Body of pancreas (tissue), 4 donors: Measurements from ENCODE around the gene ATPAF1. TPM values are rescaled to one million over a fixed set of nuclear protein-coding genes. Genes with fewer than 3 reads are reported as not detected.

ENCODE experiments used
- ATAC-seq: fragments of 150-250 bp; one replicate; pipeline ENCODE4 v1.9.1; 2016
- DNase-seq, 4 donors: peaks; one replicate each; pipeline ENCODE4 v3.0.0-alpha.2; 2019
- H3K27ac ChIP-seq, 4 donors: fragments of 200-600 bp; sonication (generic); 1 replicate in 3 of 4; 2 replicates in 1 of 4; pipeline versions ENCODE4 v1.5.1 to v1.6.1; 2016 to 2019; ENCODE audit warnings: mild to moderate bottlenecking in 1 of 4, mixed read lengths in 1 of 4, moderate library complexity in 1 of 4
- H3K27me3 ChIP-seq, 2 donors: fragments of 200-600 bp; sonication (generic); one replicate each; pipeline ENCODE4 v1.6.0; 2016; ENCODE audit warnings: mild to moderate bottlenecking in 1 of 2
- H3K36me3 ChIP-seq, 2 donors: fragments of 200-600 bp; sonication (generic); replicated peaks in 1 of 2; 2 replicates each; pipeline ENCODE4 v1.5.1; 2016; ENCODE audit warnings: low read depth in 2 of 2; ENCODE audit not compliant: insufficient read depth in 1 of 2
- H3K4me1 ChIP-seq: fragments of 200-600 bp; sonication (generic); one replicate; pipeline ENCODE4 v1.6.0; 2016
- H3K4me3 ChIP-seq, 2 donors: fragments of 200-600 bp; sonication (generic); 1 replicate in 1 of 2; 2 replicates in 1 of 2; pipeline ENCODE4 v1.5.1; 2016 to 2019
- H3K9me3 ChIP-seq, 3 donors: fragments of 200-600 bp; sonication (generic); 1 replicate in 2 of 3; 2 replicates in 1 of 3; pipeline ENCODE4 v1.5.1; 2016
- POLR2A ChIP-seq, 3 donors: fragments of 450-650 bp; IDR thresholded peaks; one replicate each; pipeline ENCODE4 v1.6.1; 2016; ENCODE audit warnings: antibody characterized with exemption in 3 of 3, mild to moderate bottlenecking in 2 of 3
- whole genome bisulfite sequencing, 2 donors: methylation state at CpG; one replicate each; pipeline ENCODE4 v1.1.5; 2017; 5-methylcytosine and 5-hydroxymethylcytosine counted together
- intact Hi-C: fragments of 100-400 bp; cut with DNase I; formaldehyde crosslinking; loops from one replicate; pipeline ENCODE4 v1.15.1; 2023
- total RNA-seq, 2 donors: library from RNA; depleted of rRNA; stranded (reverse); fragments of >200 nt; gene quantifications; one replicate each; pipeline ENCODE4 v1.1.0, GENCODE V29; 2016
- TF ChIP-seq, protein P1 (sequence below), 7 experiments: fragments of 450-650 bp in 4 of 7; fragments of 200-600 bp in 3 of 7; sonication (generic) in 3 of 7; IDR thresholded peaks; one replicate each; pipeline ENCODE4 v1.5.1; 2016 to 2019; ENCODE audit warnings: antibody characterized with exemption in 7 of 7

Gene ATPAF1, protein sequence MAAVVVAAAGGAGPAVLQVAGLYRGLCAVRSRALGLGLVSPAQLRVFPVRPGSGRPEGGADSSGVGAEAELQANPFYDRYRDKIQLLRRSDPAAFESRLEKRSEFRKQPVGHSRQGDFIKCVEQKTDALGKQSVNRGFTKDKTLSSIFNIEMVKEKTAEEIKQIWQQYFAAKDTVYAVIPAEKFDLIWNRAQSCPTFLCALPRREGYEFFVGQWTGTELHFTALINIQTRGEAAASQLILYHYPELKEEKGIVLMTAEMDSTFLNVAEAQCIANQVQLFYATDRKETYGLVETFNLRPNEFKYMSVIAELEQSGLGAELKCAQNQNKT
- 10 to 100 TPM; 22.8 to 33.0 TPM for total RNA-seq

DNA sequence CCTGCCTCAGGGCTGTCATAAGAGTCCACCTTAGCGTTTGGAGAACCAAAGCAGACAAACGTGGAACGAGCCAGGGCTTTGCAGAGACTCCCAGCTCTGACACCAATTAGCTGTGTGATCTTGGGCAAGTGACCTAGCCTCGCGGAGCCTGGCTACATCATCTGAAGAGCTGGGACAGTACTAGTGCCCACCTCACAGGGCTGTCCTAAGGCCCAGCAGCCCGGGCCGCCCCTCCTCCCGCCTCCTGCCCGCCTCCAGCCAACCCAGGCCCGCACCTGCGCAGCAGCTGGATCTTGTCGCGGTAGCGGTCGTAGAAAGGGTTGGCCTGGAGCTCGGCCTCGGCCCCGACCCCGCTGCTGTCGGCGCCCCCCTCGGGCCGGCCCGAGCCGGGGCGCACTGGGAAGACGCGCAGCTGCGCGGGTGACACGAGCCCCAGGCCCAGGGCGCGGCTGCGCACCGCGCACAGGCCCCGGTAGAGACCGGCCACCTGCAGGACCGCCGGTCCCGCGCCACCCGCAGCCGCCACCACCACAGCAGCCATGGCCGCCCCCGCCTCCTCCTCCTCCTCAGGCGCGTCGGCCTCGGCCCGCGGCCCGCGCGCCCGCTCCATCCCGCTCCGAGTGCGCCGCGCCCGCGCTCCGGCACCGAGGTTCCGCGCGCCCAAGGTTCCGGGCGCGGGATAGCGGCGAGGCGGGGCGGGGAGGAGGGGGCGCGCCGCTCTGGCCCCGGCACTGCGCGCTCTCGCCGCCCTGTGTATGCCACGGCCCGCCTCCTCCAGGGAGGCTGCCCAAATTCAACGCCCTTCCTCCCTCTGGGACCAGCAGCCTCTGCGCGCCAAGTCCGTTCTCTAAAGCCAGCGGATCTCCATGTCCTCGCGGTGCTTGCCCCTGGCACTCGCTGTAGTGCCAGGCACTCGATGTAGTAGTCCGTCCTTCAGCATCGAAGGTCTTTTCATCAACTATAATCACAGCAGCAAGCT lies at the start of gene ATPAF1:
ATPAF1 (minus strand) TSS at position 583 of the 979 bp plus-strand sequence; CDS start at position 541, 42 bp downstream.
- Histone ChIP-seq H3K27ac (peak within 1 kb of the TSS; percentile 66 to 79 (median 72)), H3K4me3 (peak within 1 kb of the TSS; percentile 62 to 87), H3K27me3 (no peaks in the 10 kb centered on the region), H3K36me3 (peaks cover 0 to 4% of the 10 kb centered on the region in 2 donors), H3K9me3 (no peaks in the 10 kb centered on the region), H3K4me1 (peaks cover 17% of the 10 kb centered on the region)
- 0 to 1% methylated on average over 3 to 96 of the region's 96 CpGs for WGBS, 2 donors
- intact Hi-C loops = no loop called here
- peak; percentile 72 to 79 (median 76) for DNase-seq
- peak; percentile 9 to 38 (median 17) for TF ChIP-seq POLR2A (IDR thresholded peaks at IDR 0.05)
- TF ChIP-seq, protein P1, sequence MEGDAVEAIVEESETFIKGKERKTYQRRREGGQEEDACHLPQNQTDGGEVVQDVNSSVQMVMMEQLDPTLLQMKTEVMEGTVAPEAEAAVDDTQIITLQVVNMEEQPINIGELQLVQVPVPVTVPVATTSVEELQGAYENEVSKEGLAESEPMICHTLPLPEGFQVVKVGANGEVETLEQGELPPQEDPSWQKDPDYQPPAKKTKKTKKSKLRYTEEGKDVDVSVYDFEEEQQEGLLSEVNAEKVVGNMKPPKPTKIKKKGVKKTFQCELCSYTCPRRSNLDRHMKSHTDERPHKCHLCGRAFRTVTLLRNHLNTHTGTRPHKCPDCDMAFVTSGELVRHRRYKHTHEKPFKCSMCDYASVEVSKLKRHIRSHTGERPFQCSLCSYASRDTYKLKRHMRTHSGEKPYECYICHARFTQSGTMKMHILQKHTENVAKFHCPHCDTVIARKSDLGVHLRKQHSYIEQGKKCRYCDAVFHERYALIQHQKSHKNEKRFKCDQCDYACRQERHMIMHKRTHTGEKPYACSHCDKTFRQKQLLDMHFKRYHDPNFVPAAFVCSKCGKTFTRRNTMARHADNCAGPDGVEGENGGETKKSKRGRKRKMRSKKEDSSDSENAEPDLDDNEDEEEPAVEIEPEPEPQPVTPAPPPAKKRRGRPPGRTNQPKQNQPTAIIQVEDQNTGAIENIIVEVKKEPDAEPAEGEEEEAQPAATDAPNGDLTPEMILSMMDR (IDR thresholded peaks at IDR 0.05) = no peak
- peak; percentile 92 for ATAC-seq

GRCh38 chr1:46717654-46718053 lies 49.5 kb upstream of the ATPAF1 start:
- no peaks in the 10 kb centered on the region for H3K27me3 ChIP-seq
- no peak for ATAC-seq
- peak overlapping the region in 1 of 2 donors; percentile 77 for H3K4me3 ChIP-seq
- peaks cover 53% of the 10 kb centered on the region for H3K4me1 ChIP-seq
- no peak for TF ChIP-seq POLR2A (IDR thresholded peaks at IDR 0.05)
- no peak for DNase-seq
- peak overlapping the region in 3 of 4 donors; percentile 16 to 87 (median 75) for H3K27ac ChIP-seq
- no peaks in the 10 kb centered on the region for H3K36me3 ChIP-seq
- H3K9me3 ChIP-seq = no peaks in the 10 kb centered on the region
- WGBS, 2 donors = 38 to 42% methylated on average over 9 of the region's 9 CpGs
- intact Hi-C loops = no loop called here

DNA sequence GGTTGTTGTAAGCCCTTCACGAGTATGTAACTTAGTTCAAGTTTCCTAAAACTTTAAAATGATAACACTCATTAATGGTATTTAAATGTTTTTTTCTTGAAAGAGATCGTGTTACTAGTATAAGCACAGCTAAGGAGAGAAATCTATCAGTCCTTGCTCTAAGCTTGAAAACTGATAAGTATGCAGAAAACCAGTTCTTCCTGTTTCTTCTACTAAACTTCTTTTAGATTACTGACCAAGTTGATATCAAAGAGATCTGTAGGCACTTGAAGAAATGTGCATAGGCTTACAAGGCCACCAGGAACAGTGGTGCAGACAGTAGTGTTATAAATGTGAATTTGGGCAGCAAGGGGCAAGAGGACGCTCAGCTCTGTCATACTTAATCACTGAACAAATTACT lies 46.8 kb upstream of the ATPAF1 start:
- H3K27ac ChIP-seq = peak overlapping the region in 3 of 4 donors; percentile 10 to 33 (median 20)
- ATAC-seq (no peak), DNase-seq (no peak)
- peaks cover 52% of the 10 kb centered on the region for H3K4me1 ChIP-seq
- no peak overlapping the region for H3K4me3 ChIP-seq
- no peaks in the 10 kb centered on the region for H3K36me3 ChIP-seq
- intact Hi-C loops = no loop called here
- H3K9me3 ChIP-seq = no peaks in the 10 kb centered on the region
- H3K27me3 ChIP-seq = no peaks in the 10 kb centered on the region
- TF ChIP-seq, protein P1 (IDR thresholded peaks at IDR 0.05) = no peak
- no peak for TF ChIP-seq POLR2A (IDR thresholded peaks at IDR 0.05)
- 20 to 36% methylated on average over 3 of the region's 3 CpGs for WGBS, 2 donors

DNA sequence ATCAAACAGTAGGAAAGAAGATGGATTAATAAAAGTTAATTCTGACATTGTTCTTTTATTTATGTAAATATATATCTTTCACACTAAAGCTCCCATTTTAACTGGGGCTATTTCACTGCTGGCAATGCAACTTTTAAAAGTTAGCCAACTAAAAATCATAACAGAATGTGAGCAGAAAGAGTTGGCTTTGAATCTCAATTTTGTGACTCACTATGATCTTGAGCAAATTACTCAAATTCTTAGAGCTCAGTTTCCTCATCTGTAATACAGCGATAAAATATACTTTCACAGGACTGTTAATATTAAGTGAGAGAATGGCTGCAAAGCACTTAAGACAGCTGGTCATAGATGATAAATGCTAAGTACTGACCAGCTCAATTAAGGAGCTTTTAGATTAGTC lies 40.0 kb upstream of the ATPAF1 start:
- Histone ChIP-seq H3K4me3 (no peak overlapping the region), H3K27me3 (no peaks in the 10 kb centered on the region), H3K9me3 (no peaks in the 10 kb centered on the region), H3K27ac (no peak overlapping the region), H3K36me3 (peaks cover 6 to 19% of the 10 kb centered on the region in 2 donors), H3K4me1 (peaks cover 7% of the 10 kb centered on the region)
- intact Hi-C loops = no loop called here
- ATAC-seq (no peak), DNase-seq (no peak)
- TF ChIP-seq, protein P1 (IDR thresholded peaks at IDR 0.05) = no peak
- no peak for TF ChIP-seq POLR2A (IDR thresholded peaks at IDR 0.05)
- WGBS, 2 donors = 96 to 100% methylated on average over 1 of the region's 1 CpG

DNA sequence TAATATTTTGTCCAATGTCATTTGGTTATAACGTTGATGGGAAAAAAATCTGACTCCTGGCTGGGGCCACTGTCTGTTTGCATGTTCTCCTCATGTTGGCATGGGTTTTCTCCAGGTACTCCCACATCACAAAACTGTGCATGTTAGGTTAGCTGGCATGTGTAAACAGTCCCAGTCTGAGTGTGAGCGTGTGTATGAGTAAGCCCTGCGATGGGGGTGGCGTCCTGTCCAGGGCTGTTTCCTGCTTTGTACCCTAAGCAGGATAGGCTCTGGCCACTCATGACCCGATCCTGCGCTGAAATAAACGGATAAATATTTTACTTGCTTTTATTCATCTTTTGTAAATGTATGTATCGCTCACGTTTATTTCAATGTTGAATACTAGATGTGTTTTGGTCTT lies 37.2 kb upstream of the ATPAF1 start:
- H3K36me3 ChIP-seq = peaks cover 6 to 19% of the 10 kb centered on the region in 2 donors
- ATAC-seq = no peak
- no peaks in the 10 kb centered on the region for H3K9me3 ChIP-seq
- no peak overlapping the region for H3K27ac ChIP-seq
- no peak for TF ChIP-seq POLR2A (IDR thresholded peaks at IDR 0.05)
- TF ChIP-seq, protein P1 (IDR thresholded peaks at IDR 0.05) = no peak
- peaks cover 7% of the 10 kb centered on the region for H3K4me1 ChIP-seq
- 81 to 83% methylated on average over 9 of the region's 9 CpGs for WGBS, 2 donors
- no peaks in the 10 kb centered on the region for H3K27me3 ChIP-seq
- no peak overlapping the region for H3K4me3 ChIP-seq
- DNase-seq = peak in 1 of 4 donors; percentile 42
- intact Hi-C loops = no loop called here
